Neural progenitor cell (in vitro differentiated cells): ENCODE data around the gene SRSF10.

ENCODE experiments used
- CTCF ChIP-seq: fragments of 200-600 bp; sonication (generic); IDR thresholded peaks from 2 replicates; pipeline ENCODE4 v1.5.1; 2017; ENCODE audit warnings: antibody characterized with exemption, mild to moderate bottlenecking
- EZH2 ChIP-seq: fragments of 200-600 bp; sonication (generic); IDR thresholded peaks from 2 replicates; pipeline ENCODE4 v1.6.1; 2017; ENCODE audit warnings: antibody characterized with exemption, mild to moderate bottlenecking, moderate library complexity
- EZH2phosphoT487 ChIP-seq: fragments of 200-600 bp; sonication (generic); IDR thresholded peaks from 2 replicates; pipeline ENCODE4 v1.6.1; 2017; ENCODE audit warnings: antibody characterized with exemption

GRCh38 chr1:23978805-23979204 lies 1.3 kb downstream of the SRSF10 start:
- TF ChIP-seq CTCF (no peak), EZH2 (no peak), EZH2phosphoT487 (no peak)
